ENCODE data around the gene SFXN5. TPM values are rescaled to one million over a fixed set of nuclear protein-coding genes. Genes with fewer than 3 reads are reported as not detected.
A peak's percentile ranks its signal among the peaks of the same experiment; 100 is the strongest.

The SFXN5 gene
- total RNA-seq, 4 donors from 2014 or later = 22.9 to 55.4 (median 41.2) TPM

GRCh38 chr2:73036766-73037165 lies 34.7 kb downstream of the SFXN5 start:
- Histone ChIP-seq H3K27me3 (no peaks in the 10 kb centered on the region), H3K27ac (no peak overlapping the region), H3K9me3 (no peaks in the 10 kb centered on the region), H3K4me1 (no peaks in the 10 kb centered on the region), H3K4me3 (no peak overlapping the region), H3K36me3 (peaks cover 0 to 15% (median 0%) of the 10 kb centered on the region in 3 donors)
- no peak for DNase-seq
- TF ChIP-seq, protein P1, sequence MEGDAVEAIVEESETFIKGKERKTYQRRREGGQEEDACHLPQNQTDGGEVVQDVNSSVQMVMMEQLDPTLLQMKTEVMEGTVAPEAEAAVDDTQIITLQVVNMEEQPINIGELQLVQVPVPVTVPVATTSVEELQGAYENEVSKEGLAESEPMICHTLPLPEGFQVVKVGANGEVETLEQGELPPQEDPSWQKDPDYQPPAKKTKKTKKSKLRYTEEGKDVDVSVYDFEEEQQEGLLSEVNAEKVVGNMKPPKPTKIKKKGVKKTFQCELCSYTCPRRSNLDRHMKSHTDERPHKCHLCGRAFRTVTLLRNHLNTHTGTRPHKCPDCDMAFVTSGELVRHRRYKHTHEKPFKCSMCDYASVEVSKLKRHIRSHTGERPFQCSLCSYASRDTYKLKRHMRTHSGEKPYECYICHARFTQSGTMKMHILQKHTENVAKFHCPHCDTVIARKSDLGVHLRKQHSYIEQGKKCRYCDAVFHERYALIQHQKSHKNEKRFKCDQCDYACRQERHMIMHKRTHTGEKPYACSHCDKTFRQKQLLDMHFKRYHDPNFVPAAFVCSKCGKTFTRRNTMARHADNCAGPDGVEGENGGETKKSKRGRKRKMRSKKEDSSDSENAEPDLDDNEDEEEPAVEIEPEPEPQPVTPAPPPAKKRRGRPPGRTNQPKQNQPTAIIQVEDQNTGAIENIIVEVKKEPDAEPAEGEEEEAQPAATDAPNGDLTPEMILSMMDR (IDR thresholded peaks at IDR 0.05) = no peak
- no peak for TF ChIP-seq POLR2A (IDR thresholded peaks at IDR 0.05)

DNA sequence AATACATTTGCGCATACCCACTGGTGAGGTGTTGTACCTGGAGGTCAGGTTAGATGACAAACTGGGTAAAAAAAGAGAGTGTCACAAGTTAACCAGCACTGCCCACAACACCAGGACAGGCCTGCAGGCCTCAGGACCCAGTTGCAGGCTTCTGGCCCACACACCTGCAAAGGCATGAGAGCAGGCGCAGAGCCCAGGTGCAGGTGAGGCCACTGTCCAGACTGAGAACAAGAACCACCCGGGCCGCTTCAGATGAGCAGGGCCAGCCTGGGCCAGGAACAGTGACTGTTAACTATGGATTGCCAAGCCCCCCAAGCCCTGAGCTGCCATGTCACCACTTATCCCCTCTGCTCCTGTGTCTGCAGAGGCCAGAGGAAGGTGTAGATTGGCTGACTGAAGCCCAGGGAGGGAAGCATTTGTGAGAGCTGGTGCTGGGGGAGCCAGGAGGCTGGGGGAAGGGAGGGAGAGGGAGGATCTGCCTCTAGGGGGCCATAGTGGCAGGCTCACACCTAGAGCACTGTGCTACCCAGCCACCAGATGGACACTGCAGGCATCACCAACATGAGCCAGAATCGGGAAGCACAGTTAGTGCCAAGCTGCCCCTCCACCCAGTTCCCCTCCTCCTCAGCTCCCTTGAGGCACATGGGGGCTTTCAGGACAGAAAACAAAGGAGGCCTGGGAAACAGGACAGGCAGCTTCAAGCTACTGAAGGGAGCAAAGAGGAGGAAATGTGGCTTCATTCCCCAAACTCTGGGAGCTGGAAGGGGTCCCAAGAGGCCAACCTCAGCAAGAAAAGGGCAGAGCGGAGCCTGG lies 35.4 kb downstream of the SFXN5 start:
- Histone ChIP-seq H3K36me3 (peaks cover 0 to 12% (median 0%) of the 10 kb centered on the region in 3 donors), H3K4me1 (no peaks in the 10 kb centered on the region), H3K27me3 (no peaks in the 10 kb centered on the region), H3K9me3 (no peaks in the 10 kb centered on the region), H3K27ac (no peak overlapping the region), H3K4me3 (no peak overlapping the region)
- no peak for DNase-seq
- TF ChIP-seq, protein P1 (IDR thresholded peaks at IDR 0.05) = no peak
- no peak for TF ChIP-seq POLR2A (IDR thresholded peaks at IDR 0.05)

- Histone ChIP-seq H3K9me3 (no peaks in the 10 kb centered on the region), H3K4me3 (no peak overlapping the region), H3K4me1 (no peaks in the 10 kb centered on the region), H3K36me3 (peaks cover 0 to 6% (median 0%) of the 10 kb centered on the region in 3 donors), H3K27me3 (no peaks in the 10 kb centered on the region), H3K27ac (no peak overlapping the region)
- no peak for DNase-seq
- TF ChIP-seq, protein P1 (IDR thresholded peaks at IDR 0.05) = no peak
- no peak for TF ChIP-seq POLR2A (IDR thresholded peaks at IDR 0.05)
Measured at GRCh38 chr2:73034661-73035375, 36.7 kb downstream of the SFXN5 start.

GRCh38 chr2:73033766-73034381 lies 37.6 kb downstream of the SFXN5 start:
- H3K4me1 ChIP-seq = no peaks in the 10 kb centered on the region
- H3K9me3 ChIP-seq = no peaks in the 10 kb centered on the region
- H3K27ac ChIP-seq = peak overlapping the region in 1 of 4 donors; percentile 55
- no peaks in the 10 kb centered on the region for H3K27me3 ChIP-seq
- H3K4me3 ChIP-seq = no peak overlapping the region
- DNase-seq = no peak
- H3K36me3 ChIP-seq = peaks cover 0 to 8% (median 0%) of the 10 kb centered on the region in 3 donors
- TF ChIP-seq POLR2A (IDR thresholded peaks at IDR 0.05) = no peak
- TF ChIP-seq, protein P1 (IDR thresholded peaks at IDR 0.05) = no peak

GRCh38 chr2:73033142-73033765 lies 38.3 kb downstream of the SFXN5 start:
- no peak overlapping the region for H3K4me3 ChIP-seq
- peak overlapping the region in 2 of 4 donors; percentile 60 to 93 for H3K27ac ChIP-seq
- no peaks in the 10 kb centered on the region for H3K4me1 ChIP-seq
- H3K36me3 ChIP-seq = peaks cover 0 to 8% (median 0%) of the 10 kb centered on the region in 3 donors
- no peaks in the 10 kb centered on the region for H3K27me3 ChIP-seq
- no peaks in the 10 kb centered on the region for H3K9me3 ChIP-seq
- TF ChIP-seq POLR2A (IDR thresholded peaks at IDR 0.05) = no peak
- TF ChIP-seq, protein P1 (IDR thresholded peaks at IDR 0.05) = no peak
- DNase-seq = no peak

Data from Peyer's patch (tissue), 4 donors.